ENCODE data around the gene TNFRSF19.
A peak's percentile ranks its signal among the peaks of the same experiment; 100 is the strongest.

TNFRSF19 gene

DNA sequence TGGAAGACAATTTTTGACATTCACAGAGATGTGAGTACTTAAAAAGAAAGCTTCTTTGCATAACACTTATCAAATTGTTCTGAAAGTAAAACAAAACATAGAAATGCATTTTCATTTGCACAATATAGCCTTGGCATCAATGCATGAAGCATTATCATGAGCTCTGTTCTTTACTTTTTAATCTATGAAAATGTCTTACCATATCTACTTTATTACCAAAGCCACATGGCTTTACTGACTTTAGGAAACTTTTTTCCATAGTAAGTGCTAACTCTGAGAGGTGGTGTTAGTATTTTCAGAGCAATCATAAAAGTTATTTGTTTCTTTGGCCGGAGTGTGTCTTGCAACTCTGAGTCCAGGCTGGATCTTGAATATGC, 10.5 kb downstream of the TNFRSF19 start:
- Histone ChIP-seq H3K27me3 (ENCODE audit: insufficient read depth, low read length) (no peaks in the 10 kb centered on the region), H3K14ac (ENCODE audit: low read length) (no peak overlapping the region), H3K4ac (ENCODE audit: low read depth, low read length) (no peak overlapping the region), H3K4me3 (ENCODE audit: low read depth, low read length) (no peak overlapping the region), H4K12ac (ENCODE audit: low read depth, low read length) (no peak overlapping the region), H3K9me3 (ENCODE audit: insufficient read depth, low read depth, low read length) (no peaks in the 10 kb centered on the region), H3K36me3 (ENCODE audit: control insufficient read depth in 1 of 2, insufficient read depth in 2 of 2, low read length in 2 of 2) (peaks cover 6 to 7% of the 10 kb centered on the region in 2 experiments), H2BK120ac (ENCODE audit: insufficient read depth, low read length, poor library complexity) (no peak overlapping the region), H3K4me2 (ENCODE audit: low read length) (peak overlapping the region; percentile 8), H3K79me2 (ENCODE audit: control insufficient read depth, insufficient read depth, low read length, poor library complexity) (peaks cover 10% of the 10 kb centered on the region), H2AK5ac (ENCODE audit: low read length) (no peak overlapping the region), H4K8ac (ENCODE audit: low read depth, low read length) (no peak overlapping the region), H2BK5ac (ENCODE audit: low read depth, low read length, poor library complexity) (no peak overlapping the region), H4K91ac (ENCODE audit: low read depth, low read length) (no peak overlapping the region), H3K79me1 (ENCODE audit: low read length) (peaks cover 11% of the 10 kb centered on the region), H3K23ac (ENCODE audit: low read length) (no peak overlapping the region), H2BK12ac (ENCODE audit: low read length) (no peak overlapping the region), H3K9ac (ENCODE audit: low read length) (no peak overlapping the region), H3K18ac (ENCODE audit: low read length) (no peak overlapping the region), H3K27ac (ENCODE audit: low read depth, low read length) (no peak overlapping the region), H2AFZ (ENCODE audit: insufficient read depth, low read length, poor library complexity) (no peak overlapping the region), H3K4me1 (ENCODE audit: control insufficient read depth in 1 of 2, insufficient read depth in 2 of 2, low read length in 2 of 2) (peaks cover 10% of the 10 kb centered on the region in 2 experiments)
- no peak for DNase-seq
- no CpG with 5 or more reads among the region's 1 CpG for WGBS (ENCODE audit: extremely low coverage, insufficient coverage, insufficient read length)

DNA sequence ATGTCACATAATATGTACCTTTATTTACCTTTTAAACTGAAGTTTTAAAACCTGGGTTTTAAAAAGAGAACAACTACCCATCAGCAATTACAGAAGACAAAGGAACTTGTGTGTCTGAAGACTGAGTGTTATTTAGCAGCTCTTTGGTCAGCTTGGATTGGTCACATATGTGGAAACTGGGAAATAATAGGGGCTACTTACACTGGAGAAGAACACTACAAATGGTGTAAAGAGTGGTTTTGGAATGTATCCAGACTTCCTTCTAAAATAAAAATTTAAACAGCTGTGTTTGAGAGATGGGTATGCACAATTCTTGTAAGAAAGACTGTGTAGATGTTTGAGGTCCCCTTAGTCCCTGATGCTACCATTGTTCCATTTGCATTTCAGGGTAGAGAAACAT, 13.3 kb downstream of the TNFRSF19 start:
- H3K36me3 ChIP-seq (ENCODE audit: control insufficient read depth in 1 of 2, insufficient read depth in 2 of 2, low read length in 2 of 2), result peaks cover 0 to 5% of the 10 kb centered on the region in 2 experiments
- H4K91ac ChIP-seq (ENCODE audit: low read depth, low read length), result no peak overlapping the region
- H3K4me1 ChIP-seq (ENCODE audit: control insufficient read depth in 1 of 2, insufficient read depth in 2 of 2, low read length in 2 of 2), result peaks cover 2 to 9% of the 10 kb centered on the region in 2 experiments
- no peak overlapping the region for H3K4me2 ChIP-seq (ENCODE audit: low read length)
- no peaks in the 10 kb centered on the region for H3K9me3 ChIP-seq (ENCODE audit: insufficient read depth, low read depth, low read length)
- H3K27ac ChIP-seq (ENCODE audit: low read depth, low read length), result no peak overlapping the region
- H2AK5ac ChIP-seq (ENCODE audit: low read length), result no peak overlapping the region
- H2BK5ac ChIP-seq (ENCODE audit: low read depth, low read length, poor library complexity), result no peak overlapping the region
- H3K79me1 ChIP-seq (ENCODE audit: low read length), result peaks cover 11% of the 10 kb centered on the region
- no peak overlapping the region for H2AFZ ChIP-seq (ENCODE audit: insufficient read depth, low read length, poor library complexity)
- H3K18ac ChIP-seq (ENCODE audit: low read length), result no peak overlapping the region
- peaks cover 10% of the 10 kb centered on the region for H3K79me2 ChIP-seq (ENCODE audit: control insufficient read depth, insufficient read depth, low read length, poor library complexity)
- no peaks in the 10 kb centered on the region for H3K27me3 ChIP-seq (ENCODE audit: insufficient read depth, low read length)
- no peak overlapping the region for H3K9ac ChIP-seq (ENCODE audit: low read length)
- H3K23ac ChIP-seq (ENCODE audit: low read length), result no peak overlapping the region
- no peak overlapping the region for H4K8ac ChIP-seq (ENCODE audit: low read depth, low read length)
- H4K12ac ChIP-seq (ENCODE audit: low read depth, low read length), result no peak overlapping the region
- DNase-seq, result no peak
- H3K4me3 ChIP-seq (ENCODE audit: low read depth, low read length), result no peak overlapping the region
- H2BK12ac ChIP-seq (ENCODE audit: low read length), result no peak overlapping the region
- no peak overlapping the region for H2BK120ac ChIP-seq (ENCODE audit: insufficient read depth, low read length, poor library complexity)
- H3K14ac ChIP-seq (ENCODE audit: low read length), result no peak overlapping the region
- no peak overlapping the region for H3K4ac ChIP-seq (ENCODE audit: low read depth, low read length)

DNA sequence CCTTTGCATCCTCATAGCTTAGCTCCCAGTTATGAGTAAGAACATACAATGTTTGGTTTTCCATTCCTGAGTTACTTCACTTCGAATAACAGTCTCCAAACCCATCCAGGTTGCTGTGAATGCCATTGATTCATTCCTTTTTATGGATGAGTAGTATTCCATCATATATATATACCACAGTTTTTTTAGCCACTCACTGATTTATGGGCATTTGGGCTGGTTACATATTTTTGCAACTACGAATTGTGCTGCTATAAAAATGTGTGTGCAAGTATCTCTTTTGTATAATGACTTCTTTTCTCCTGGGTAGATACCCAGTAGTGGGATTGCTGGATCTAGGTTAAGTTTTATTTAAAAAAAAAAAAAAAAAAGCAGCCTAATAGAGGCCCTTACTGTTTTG, 14.1 kb downstream of the TNFRSF19 start:
- Histone ChIP-seq H3K36me3 (ENCODE audit: control insufficient read depth in 1 of 2, insufficient read depth in 2 of 2, low read length in 2 of 2) (peaks cover 0 to 5% of the 10 kb centered on the region in 2 experiments), H4K91ac (ENCODE audit: low read depth, low read length) (no peak overlapping the region), H2BK120ac (ENCODE audit: insufficient read depth, low read length, poor library complexity) (no peak overlapping the region), H4K8ac (ENCODE audit: low read depth, low read length) (no peak overlapping the region), H3K23ac (ENCODE audit: low read length) (no peak overlapping the region), H3K9me3 (ENCODE audit: insufficient read depth, low read depth, low read length) (no peaks in the 10 kb centered on the region), H3K79me1 (ENCODE audit: low read length) (peaks cover 5% of the 10 kb centered on the region), H3K9ac (ENCODE audit: low read length) (no peak overlapping the region), H3K18ac (ENCODE audit: low read length) (no peak overlapping the region), H3K4me2 (ENCODE audit: low read length) (no peak overlapping the region), H2BK12ac (ENCODE audit: low read length) (no peak overlapping the region), H3K27me3 (ENCODE audit: insufficient read depth, low read length) (no peaks in the 10 kb centered on the region), H2BK5ac (ENCODE audit: low read depth, low read length, poor library complexity) (no peak overlapping the region), H3K4me3 (ENCODE audit: low read depth, low read length) (no peak overlapping the region), H3K4ac (ENCODE audit: low read depth, low read length) (no peak overlapping the region), H2AK5ac (ENCODE audit: low read length) (no peak overlapping the region), H2AFZ (ENCODE audit: insufficient read depth, low read length, poor library complexity) (no peak overlapping the region), H3K79me2 (ENCODE audit: control insufficient read depth, insufficient read depth, low read length, poor library complexity) (peaks cover 6% of the 10 kb centered on the region), H3K27ac (ENCODE audit: low read depth, low read length) (no peak overlapping the region), H4K12ac (ENCODE audit: low read depth, low read length) (no peak overlapping the region), H3K4me1 (ENCODE audit: control insufficient read depth in 1 of 2, insufficient read depth in 2 of 2, low read length in 2 of 2) (peaks cover 0 to 9% of the 10 kb centered on the region in 2 experiments), H3K14ac (ENCODE audit: low read length) (no peak overlapping the region)
- no peak for DNase-seq
- no CpG with 5 or more reads among the region's 2 CpGs for WGBS (ENCODE audit: extremely low coverage, insufficient coverage, insufficient read length)

DNA sequence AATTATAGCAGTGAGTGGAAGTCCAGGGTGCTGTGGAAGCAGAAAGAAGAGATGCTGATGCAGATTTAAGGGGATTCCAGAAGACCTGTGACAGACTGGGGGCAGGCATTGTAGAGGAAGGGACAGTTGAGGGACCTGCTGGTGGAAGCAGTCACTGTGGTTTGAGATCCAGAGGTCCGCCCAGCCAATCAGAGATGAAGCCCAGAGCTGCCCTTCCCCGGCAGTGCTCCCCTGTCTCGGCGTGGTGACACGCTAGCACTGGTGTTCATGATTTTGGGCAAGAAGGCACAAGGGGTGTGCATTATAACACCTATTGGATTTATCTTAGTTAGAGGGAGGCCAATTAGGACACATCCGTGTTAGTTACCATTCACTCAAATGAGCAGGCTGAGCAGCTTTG, 16.1 kb downstream of the TNFRSF19 start:
- Histone ChIP-seq H3K36me3 (ENCODE audit: control insufficient read depth in 1 of 2, insufficient read depth in 2 of 2, low read length in 2 of 2) (peaks cover 3 to 8% of the 10 kb centered on the region in 2 experiments), H3K27ac (ENCODE audit: low read depth, low read length) (no peak overlapping the region), H3K4me2 (ENCODE audit: low read length) (no peak overlapping the region), H3K4ac (ENCODE audit: low read depth, low read length) (peak overlapping the region; percentile 10), H2BK120ac (ENCODE audit: insufficient read depth, low read length, poor library complexity) (no peak overlapping the region), H2BK12ac (ENCODE audit: low read length) (no peak overlapping the region), H3K4me1 (ENCODE audit: control insufficient read depth in 1 of 2, insufficient read depth in 2 of 2, low read length in 2 of 2) (peaks cover 0 to 9% of the 10 kb centered on the region in 2 experiments), H3K18ac (ENCODE audit: low read length) (no peak overlapping the region), H3K9ac (ENCODE audit: low read length) (no peak overlapping the region), H3K79me1 (ENCODE audit: low read length) (no peaks in the 10 kb centered on the region), H3K14ac (ENCODE audit: low read length) (no peak overlapping the region), H3K23ac (ENCODE audit: low read length) (no peak overlapping the region), H3K79me2 (ENCODE audit: control insufficient read depth, insufficient read depth, low read length, poor library complexity) (no peaks in the 10 kb centered on the region), H2AFZ (ENCODE audit: insufficient read depth, low read length, poor library complexity) (no peak overlapping the region), H3K4me3 (ENCODE audit: low read depth, low read length) (no peak overlapping the region), H4K8ac (ENCODE audit: low read depth, low read length) (no peak overlapping the region), H4K12ac (ENCODE audit: low read depth, low read length) (no peak overlapping the region), H2BK5ac (ENCODE audit: low read depth, low read length, poor library complexity) (no peak overlapping the region), H4K91ac (ENCODE audit: low read depth, low read length) (no peak overlapping the region), H2AK5ac (ENCODE audit: low read length) (no peak overlapping the region), H3K27me3 (ENCODE audit: insufficient read depth, low read length) (no peaks in the 10 kb centered on the region), H3K9me3 (ENCODE audit: insufficient read depth, low read depth, low read length) (no peaks in the 10 kb centered on the region)
- WGBS (ENCODE audit: extremely low coverage, insufficient coverage, insufficient read length), result no CpG with 5 or more reads among the region's 6 CpGs
- no peak for DNase-seq
